UCSD-AML1 (cell line): ENCODE results near the gene PRRC1.

Experiments used
- DNase-seq: peaks from one replicate; lab custom pipeline; 2025; ENCODE audit not compliant: unreplicated experiment; lab: John Stamatoyannopoulos, UW

Gene PRRC1

DNA sequence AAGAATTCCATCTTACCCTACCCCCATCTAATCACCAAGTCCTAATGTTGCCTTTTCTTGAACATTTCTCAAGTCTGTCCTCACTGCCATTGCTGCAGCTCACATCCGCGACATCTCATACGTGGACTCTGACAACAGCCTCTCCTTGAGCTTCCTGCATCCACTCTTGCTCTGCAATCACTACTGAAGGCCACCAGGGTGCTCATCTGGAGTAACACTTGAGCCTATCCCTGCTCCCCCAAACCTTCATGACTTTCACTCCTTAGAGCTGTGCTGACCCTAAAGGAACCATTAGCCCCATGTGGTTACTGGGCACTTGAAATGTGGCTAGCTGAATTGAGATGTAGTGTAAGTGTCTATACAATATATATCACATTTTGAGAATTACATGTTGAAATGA, 85.0 kb downstream of the PRRC1 start:
- DNase-seq, result no peak

- no peak for DNase-seq
These were observed 85.7 kb downstream of the PRRC1 start for GRCh38 chr5:127602896-127603844.
